HepG2 (cell line): ENCODE measurements around the gene ELF2.

Experiments used
- ARID3A ChIP-seq: IDR thresholded peaks from 2 replicates; pipeline ENCODE4 v1.6.1; 2012; ENCODE audit warnings: low read depth, low read length, improper control_type of control experiment
- CTCF ChIP-seq: sonication (generic); formaldehyde crosslinking; IDR thresholded peaks from 2 replicates; pipeline ENCODE4 v1.5.0; 2020; ENCODE audit warnings: mild to moderate bottlenecking, missing genetic modification reagents, moderate library complexity
- ELF1 ChIP-seq: sonication (generic); formaldehyde crosslinking; IDR thresholded peaks from 2 replicates; pipeline ENCODE4 v1.4.0; 2020; ENCODE audit warnings: missing genetic modification reagents
- HNRNPK ChIP-seq: fragments of 200-400 bp; formaldehyde crosslinking; IDR thresholded peaks from 2 replicates; pipeline ENCODE4 v1.6.1; 2018; ENCODE audit warnings: low read length, low read depth, moderate library complexity, mild to moderate bottlenecking; ENCODE audit not compliant: poor library complexity, severe bottlenecking
- MIER3 ChIP-seq: IDR thresholded peaks from 2 replicates; pipeline ENCODE4 v1.6.1; 2016; ENCODE audit warnings: missing compliant biosample characterization, borderline replicate concordance
- NPAS2 ChIP-seq: sonication (generic); formaldehyde crosslinking; IDR thresholded peaks from 2 replicates; pipeline ENCODE4 v1.8.0; 2022; ENCODE audit warnings: mild to moderate bottlenecking, missing genetic modification reagents, borderline replicate concordance
- PCBP1 ChIP-seq: fragments of 200-400 bp; formaldehyde crosslinking; IDR thresholded peaks from 2 replicates; pipeline ENCODE4 v1.6.1; 2017; ENCODE audit warnings: mild to moderate bottlenecking, low read depth, low read length, borderline replicate concordance
- SMAD1 ChIP-seq: sonication (generic); formaldehyde crosslinking; IDR thresholded peaks from 2 replicates; pipeline ENCODE4 v1.4.0; 2020; ENCODE audit warnings: missing genetic modification reagents, low read depth, mild to moderate bottlenecking, borderline replicate concordance
- TBP ChIP-seq: sonication (generic); formaldehyde crosslinking; IDR thresholded peaks from 2 replicates; pipeline ENCODE4 v1.5.0; 2020; ENCODE audit warnings: missing genetic modification reagents
- ZBED4 ChIP-seq: sonication (generic); formaldehyde crosslinking; IDR thresholded peaks from 2 replicates; pipeline ENCODE4 v1.4.0; 2020; ENCODE audit warnings: missing genetic modification reagents, borderline replicate concordance
- ZBTB20 ChIP-seq: sonication (generic); formaldehyde crosslinking; IDR thresholded peaks from 2 replicates; pipeline ENCODE4 v1.8.1; 2023; ENCODE audit warnings: missing genetic modification reagents, low read depth, mild to moderate bottlenecking, borderline replicate concordance
- ZSCAN20 ChIP-seq: sonication (generic); formaldehyde crosslinking; IDR thresholded peaks from 2 replicates; pipeline ENCODE4 v1.4.0; 2020; ENCODE audit warnings: missing genetic modification reagents, mild to moderate bottlenecking, borderline replicate concordance

- TF ChIP-seq PCBP1, result no peak
- no peak for TF ChIP-seq ARID3A
- no peak for TF ChIP-seq CTCF (CRISPR knock-in tag)
- TF ChIP-seq ELF1 (CRISPR knock-in tag), result no peak
- TF ChIP-seq HNRNPK, result no peak
- TF ChIP-seq ZBED4 (CRISPR knock-in tag), result no peak
- TF ChIP-seq ZSCAN20 (CRISPR knock-in tag), result no peak
- no peak for TF ChIP-seq ZBTB20 (CRISPR knock-in tag)
- no peak for TF ChIP-seq NPAS2 (CRISPR knock-in tag)
- no peak for TF ChIP-seq TBP (CRISPR knock-in tag)
- TF ChIP-seq SMAD1 (CRISPR knock-in tag), result no peak
- no peak for TF ChIP-seq MIER3 (CRISPR knock-in tag)
Observed at GRCh38 chr4:139223682-139224317, 46.8 kb upstream of the ELF2 start.
